Measurements from ENCODE around the gene NMNAT2. TPM values are rescaled to one million over a fixed set of nuclear protein-coding genes. Genes with fewer than 3 reads are reported as not detected.

Gene NMNAT2
- total and polyA plus RNA-seq, 2 of the 13 experiments (the other 11 are each of a cell fraction or from before 2014, with no cell fraction given), result not detected

DNA sequence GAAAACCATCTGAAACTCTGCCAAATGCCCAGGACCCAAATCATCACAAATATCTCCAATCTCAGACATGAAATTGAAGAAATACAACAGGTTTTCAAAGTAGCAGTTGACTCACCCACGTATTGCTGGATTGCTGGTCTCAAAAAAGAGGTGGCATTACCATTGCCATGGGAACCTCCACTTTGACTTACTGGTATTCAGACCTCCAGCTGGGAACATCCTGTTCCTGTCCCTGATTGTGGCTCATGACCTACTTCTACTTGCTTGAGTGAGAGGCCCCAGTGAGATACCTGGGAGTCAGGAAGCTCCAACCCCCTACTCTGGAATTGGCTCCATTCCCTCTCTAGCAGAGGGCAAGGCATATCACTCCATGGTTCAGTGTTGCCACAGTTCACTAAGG, 64.6 kb downstream of the NMNAT2 start (continued):
- TF ChIP-seq, protein P1, sequence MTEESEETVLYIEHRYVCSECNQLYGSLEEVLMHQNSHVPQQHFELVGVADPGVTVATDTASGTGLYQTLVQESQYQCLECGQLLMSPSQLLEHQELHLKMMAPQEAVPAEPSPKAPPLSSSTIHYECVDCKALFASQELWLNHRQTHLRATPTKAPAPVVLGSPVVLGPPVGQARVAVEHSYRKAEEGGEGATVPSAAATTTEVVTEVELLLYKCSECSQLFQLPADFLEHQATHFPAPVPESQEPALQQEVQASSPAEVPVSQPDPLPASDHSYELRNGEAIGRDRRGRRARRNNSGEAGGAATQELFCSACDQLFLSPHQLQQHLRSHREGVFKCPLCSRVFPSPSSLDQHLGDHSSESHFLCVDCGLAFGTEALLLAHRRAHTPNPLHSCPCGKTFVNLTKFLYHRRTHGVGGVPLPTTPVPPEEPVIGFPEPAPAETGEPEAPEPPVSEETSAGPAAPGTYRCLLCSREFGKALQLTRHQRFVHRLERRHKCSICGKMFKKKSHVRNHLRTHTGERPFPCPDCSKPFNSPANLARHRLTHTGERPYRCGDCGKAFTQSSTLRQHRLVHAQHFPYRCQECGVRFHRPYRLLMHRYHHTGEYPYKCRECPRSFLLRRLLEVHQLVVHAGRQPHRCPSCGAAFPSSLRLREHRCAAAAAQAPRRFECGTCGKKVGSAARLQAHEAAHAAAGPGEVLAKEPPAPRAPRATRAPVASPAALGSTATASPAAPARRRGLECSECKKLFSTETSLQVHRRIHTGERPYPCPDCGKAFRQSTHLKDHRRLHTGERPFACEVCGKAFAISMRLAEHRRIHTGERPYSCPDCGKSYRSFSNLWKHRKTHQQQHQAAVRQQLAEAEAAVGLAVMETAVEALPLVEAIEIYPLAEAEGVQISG (CRISPR knock-in tag; IDR thresholded peaks at IDR 0.05), result no peak
- TF ChIP-seq ZNF274 (CRISPR knock-in tag; IDR thresholded peaks at IDR 0.05) (no peak), ZNF547 (CRISPR knock-in tag; IDR thresholded peaks at IDR 0.05) (no peak), SIX1 (CRISPR knock-in tag; IDR thresholded peaks at IDR 0.05; ENCODE audit: borderline replicate concordance) (no peak)
- TF ChIP-seq, protein P2, sequence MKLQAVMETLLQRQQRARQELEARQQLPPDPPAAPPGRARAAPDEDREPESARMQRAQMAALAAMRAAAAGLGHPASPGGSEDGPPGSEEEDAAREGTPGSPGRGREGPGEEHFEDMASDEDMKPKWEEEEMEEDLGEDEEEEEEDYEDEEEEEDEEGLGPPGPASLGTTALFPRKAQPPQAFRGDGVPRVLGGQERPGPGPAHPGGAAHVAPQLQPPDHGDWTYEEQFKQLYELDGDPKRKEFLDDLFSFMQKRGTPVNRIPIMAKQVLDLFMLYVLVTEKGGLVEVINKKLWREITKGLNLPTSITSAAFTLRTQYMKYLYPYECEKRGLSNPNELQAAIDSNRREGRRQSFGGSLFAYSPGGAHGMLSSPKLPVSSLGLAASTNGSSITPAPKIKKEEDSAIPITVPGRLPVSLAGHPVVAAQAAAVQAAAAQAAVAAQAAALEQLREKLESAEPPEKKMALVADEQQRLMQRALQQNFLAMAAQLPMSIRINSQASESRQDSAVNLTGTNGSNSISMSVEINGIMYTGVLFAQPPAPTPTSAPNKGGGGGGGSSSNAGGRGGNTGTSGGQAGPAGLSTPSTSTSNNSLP (IDR thresholded peaks at IDR 0.05; ENCODE audit: low read depth, low read length), result no peak

DNA sequence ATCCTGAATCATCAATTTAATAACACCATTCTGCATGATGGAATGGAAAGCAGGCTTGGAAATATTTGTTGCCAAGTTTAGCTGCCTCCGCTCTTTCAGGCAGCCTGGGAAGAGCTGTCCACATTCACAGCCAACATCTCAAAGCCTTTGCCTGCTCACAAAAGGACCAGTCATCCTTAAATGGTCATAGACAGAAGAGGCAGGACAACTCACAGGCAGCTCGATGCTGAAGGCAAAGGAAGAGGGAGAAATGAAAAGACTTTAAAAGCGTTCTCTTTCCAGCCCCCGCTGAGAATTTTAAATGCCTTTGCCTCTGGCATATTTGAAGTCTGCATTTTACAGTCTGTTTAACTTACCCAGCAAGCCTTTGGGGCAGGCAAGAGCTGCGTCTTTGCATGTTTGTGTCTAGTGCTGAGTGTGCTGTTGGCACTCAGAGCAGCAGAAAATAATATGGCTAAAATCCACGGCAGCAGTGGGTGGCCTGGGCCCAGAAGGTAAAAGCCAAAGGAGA, 68.9 kb downstream of the NMNAT2 start:
- no peaks in the 10 kb centered on the region for H3K9me3 ChIP-seq (ENCODE audit: low read length)
- intact Hi-C loops (cut with micrococcal nuclease; ENCODE audit: unreplicated experiment) (no loop called here), in situ Hi-C loops (cut with HindIII; ENCODE audit: extremely low pct_ligation_motif_present, low pct_unique_long_range_greater_than_20kb) (no loop called here)
- H3K4me2 ChIP-seq (ENCODE audit: low read depth, low read length), result no peak overlapping the region
- FAIRE-seq (no peak), ATAC-seq (no peak), DNase-seq (ENCODE audit: low spot score) (no peak)
- H3K27ac ChIP-seq (ENCODE audit: extremely low read length, insufficient read depth, low read length), result no peak overlapping the region
- no TSS peak for BruUV-seq (replicated peaks)
- no peaks in the 10 kb centered on the region for H4K20me1 ChIP-seq (ENCODE audit: insufficient read depth, low read length)
- H2AFZ ChIP-seq (ENCODE audit: low read length), result no peak overlapping the region
- POLR2A ChIA-PET, result no interaction called here
- H3K36me3 ChIP-seq (replicated peaks in 1 of 2; ENCODE audit: control insufficient read depth in 1 of 2, insufficient read depth in 2 of 2, low read length in 2 of 2), result no peaks in the 10 kb centered on the region
- H3K9ac ChIP-seq (ENCODE audit: insufficient read depth, low read depth, low read length), result no peak overlapping the region
- no peaks in the 10 kb centered on the region for H3K79me2 ChIP-seq (ENCODE audit: insufficient read depth, low read length)
- H3K4me1 ChIP-seq (ENCODE audit: insufficient read depth, low read length), result no peaks in the 10 kb centered on the region
- peaks cover 0 to 9% of the 10 kb centered on the region in 2 experiments; a peak in 1 of 5 replicates for H3K27me3 ChIP-seq (ENCODE audit: control insufficient read depth in 1 of 2, insufficient read depth in 2 of 2, low read length in 2 of 2)
- CTCF ChIA-PET (ENCODE audit: low intra/inter-chr PET ratio, low total read pairs), result no interaction called here
- H3K4me3 ChIP-seq (replicated peaks in 1 of 3; ENCODE audit: insufficient read depth in 1 of 3, low read depth in 2 of 3, low read length in 3 of 3), result no peak overlapping the region
- 29% methylated on average over 6 of the region's 6 CpGs for WGBS (ENCODE audit: low lambda C conversion rate)
- TF ChIP-seq, protein P3, sequence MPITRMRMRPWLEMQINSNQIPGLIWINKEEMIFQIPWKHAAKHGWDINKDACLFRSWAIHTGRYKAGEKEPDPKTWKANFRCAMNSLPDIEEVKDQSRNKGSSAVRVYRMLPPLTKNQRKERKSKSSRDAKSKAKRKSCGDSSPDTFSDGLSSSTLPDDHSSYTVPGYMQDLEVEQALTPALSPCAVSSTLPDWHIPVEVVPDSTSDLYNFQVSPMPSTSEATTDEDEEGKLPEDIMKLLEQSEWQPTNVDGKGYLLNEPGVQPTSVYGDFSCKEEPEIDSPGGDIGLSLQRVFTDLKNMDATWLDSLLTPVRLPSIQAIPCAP (CRISPR knock-in tag; IDR thresholded peaks at IDR 0.05; ENCODE audit: low read depth), result no peak
- TF ChIP-seq SMAD3 (CRISPR knock-in tag; IDR thresholded peaks at IDR 0.05) (no peak), DNMT3B (CRISPR knock-in tag; conservative IDR thresholded peaks at IDR 0.05) (no peak), MXD4 (CRISPR knock-in tag; IDR thresholded peaks at IDR 0.05) (no peak), ZSCAN12 (CRISPR knock-in tag; IDR thresholded peaks at IDR 0.05) (no peak), TRIM24 (CRISPR knock-in tag; IDR thresholded peaks at IDR 0.05) (no peak), PAWR (CRISPR knock-in tag; IDR thresholded peaks at IDR 0.05; ENCODE audit: borderline replicate concordance) (no peak), DMAP1 (CRISPR knock-in tag; IDR thresholded peaks at IDR 0.05) (no peak), ZC3H13 (CRISPR knock-in tag; IDR thresholded peaks at IDR 0.05) (no peak), ZNF253 (CRISPR knock-in tag; IDR thresholded peaks at IDR 0.05; ENCODE audit: borderline replicate concordance) (no peak), ZNF12 (CRISPR knock-in tag; IDR thresholded peaks at IDR 0.05) (no peak), SATB2 (CRISPR knock-in tag; IDR thresholded peaks at IDR 0.05) (no peak), ZZZ3 (CRISPR knock-in tag; IDR thresholded peaks at IDR 0.05; ENCODE audit: borderline replicate concordance) (no peak)
- TF ChIP-seq, protein P4, sequence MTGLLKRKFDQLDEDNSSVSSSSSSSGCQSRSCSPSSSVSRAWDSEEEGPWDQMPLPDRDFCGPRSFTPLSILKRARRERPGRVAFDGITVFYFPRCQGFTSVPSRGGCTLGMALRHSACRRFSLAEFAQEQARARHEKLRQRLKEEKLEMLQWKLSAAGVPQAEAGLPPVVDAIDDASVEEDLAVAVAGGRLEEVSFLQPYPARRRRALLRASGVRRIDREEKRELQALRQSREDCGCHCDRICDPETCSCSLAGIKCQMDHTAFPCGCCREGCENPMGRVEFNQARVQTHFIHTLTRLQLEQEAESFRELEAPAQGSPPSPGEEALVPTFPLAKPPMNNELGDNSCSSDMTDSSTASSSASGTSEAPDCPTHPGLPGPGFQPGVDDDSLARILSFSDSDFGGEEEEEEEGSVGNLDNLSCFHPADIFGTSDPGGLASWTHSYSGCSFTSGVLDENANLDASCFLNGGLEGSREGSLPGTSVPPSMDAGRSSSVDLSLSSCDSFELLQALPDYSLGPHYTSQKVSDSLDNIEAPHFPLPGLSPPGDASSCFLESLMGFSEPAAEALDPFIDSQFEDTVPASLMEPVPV (CRISPR knock-in tag; IDR thresholded peaks at IDR 0.05), result no peak

Measured in HepG2 (cell line).